ENCODE results near the gene C2orf76.
"Not testable (repeated sequence)": the region's sequence is repeated elsewhere in the genome, so short reads cannot be mapped to it uniquely, and the experiment has no call there.

Gene C2orf76

GRCh38 chr2:119293900-119294299 is 72.7 kb downstream of the C2orf76 start:
- no peak for DNase-seq (ENCODE audit: low read depth)

GRCh38 chr2:119293254-119293653 is 73.4 kb downstream of the C2orf76 start:
- no peak for DNase-seq (ENCODE audit: low read depth)

DNA sequence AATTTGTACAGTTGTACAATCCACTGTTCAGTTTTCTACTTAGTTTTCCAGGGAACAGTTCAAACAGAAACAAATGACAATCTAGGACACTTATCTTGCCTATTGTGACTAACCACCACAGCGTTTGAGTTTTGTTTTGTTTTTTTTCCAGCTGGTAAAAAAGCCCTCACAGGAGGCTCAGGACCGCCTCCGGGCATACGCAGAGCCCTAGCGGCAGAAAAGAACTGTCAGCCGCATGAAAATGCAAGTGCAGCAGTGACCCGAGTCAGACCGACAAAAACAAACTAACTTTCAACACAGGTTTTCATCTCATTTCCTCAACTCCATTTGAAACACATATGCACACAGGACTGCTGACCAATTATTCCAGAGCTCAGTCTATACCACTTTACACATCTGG is 74.4 kb downstream of the C2orf76 start:
- DNase-seq (ENCODE audit: low read depth) = no peak

- DNase-seq (ENCODE audit: low read depth) = no peak
Measured at GRCh38 chr2:119291588-119292167, 75.0 kb downstream of the C2orf76 start.

GRCh38 chr2:119290859-119291587 is 75.6 kb downstream of the C2orf76 start:
- peak; percentile 58 for DNase-seq (ENCODE audit: low read depth)

GRCh38 chr2:119289642-119290041 is 77.0 kb downstream of the C2orf76 start:
- DNase-seq (ENCODE audit: low read depth) = no peak

DNA sequence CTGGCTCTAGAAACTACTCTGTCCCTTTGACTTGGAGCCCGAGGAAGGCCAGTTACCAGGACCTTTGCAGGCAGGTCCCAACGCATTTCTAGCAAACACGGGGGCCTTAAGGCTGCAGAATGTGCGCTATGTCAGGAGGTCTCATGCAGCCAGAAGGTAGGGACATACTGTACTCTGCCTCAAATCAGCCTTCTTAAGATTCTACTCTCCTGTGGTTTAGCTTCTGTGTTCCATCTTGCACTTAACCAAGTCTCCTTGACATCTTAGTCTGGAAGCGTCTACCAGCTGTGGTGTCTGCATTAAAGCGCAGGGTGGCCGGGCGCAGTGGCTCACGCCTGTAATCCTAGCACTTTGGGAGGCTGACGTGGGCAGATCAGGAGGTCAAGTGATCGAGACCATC is 77.5 kb downstream of the C2orf76 start:
- DNase-seq (ENCODE audit: low read depth) = no peak

GRCh38 chr2:119288576-119288975 is 78.1 kb downstream of the C2orf76 start:
- no peak for DNase-seq (ENCODE audit: low read depth)

DNA sequence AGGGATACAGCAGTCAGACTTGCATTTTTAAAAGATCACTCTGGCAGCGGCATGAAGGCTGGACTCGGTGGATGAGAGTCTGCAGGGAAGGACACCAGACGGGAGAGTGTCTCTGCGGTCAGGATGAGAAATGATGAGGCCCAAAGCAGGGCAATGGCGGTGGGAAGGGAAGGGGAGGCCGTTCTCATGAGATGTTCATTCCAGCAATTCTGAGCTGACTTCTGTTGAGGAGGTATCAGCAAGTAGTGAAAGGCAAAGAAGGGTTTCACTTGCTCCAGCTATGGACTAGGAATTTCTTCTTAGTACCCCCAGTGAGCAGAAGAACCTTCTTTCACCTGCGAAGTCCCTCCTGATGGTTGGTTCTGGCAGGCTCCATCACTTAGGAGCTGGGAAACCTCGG is 80.0 kb downstream of the C2orf76 start:
- no peak for DNase-seq (ENCODE audit: low read depth)

DNA sequence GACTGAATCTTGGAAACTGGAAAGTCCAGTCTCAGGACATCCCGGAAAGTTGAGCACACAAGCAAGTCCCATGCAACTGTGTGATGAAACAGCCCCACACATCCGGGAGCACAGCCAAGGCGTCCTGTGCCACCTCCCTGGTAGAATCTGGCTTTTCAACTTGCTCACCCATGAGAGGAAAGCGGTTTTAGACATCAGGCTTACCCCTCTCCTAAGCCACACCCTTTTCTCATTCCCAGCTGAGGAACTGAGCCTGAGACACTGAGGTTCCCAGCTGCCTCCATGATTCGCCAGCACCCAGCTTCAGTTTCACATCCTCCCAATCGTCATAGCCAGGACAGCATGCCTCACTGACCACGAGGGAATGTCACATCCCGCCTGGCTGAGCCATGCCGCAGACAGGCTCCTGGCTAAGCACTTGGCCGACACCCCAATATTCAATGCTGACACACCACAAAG is 82.7 kb downstream of the C2orf76 start:
- no peak for DNase-seq (ENCODE audit: low read depth)

GRCh38 chr2:119282996-119283511 is 83.6 kb downstream of the C2orf76 start:
- DNase-seq (ENCODE audit: low read depth) = no peak

DNA sequence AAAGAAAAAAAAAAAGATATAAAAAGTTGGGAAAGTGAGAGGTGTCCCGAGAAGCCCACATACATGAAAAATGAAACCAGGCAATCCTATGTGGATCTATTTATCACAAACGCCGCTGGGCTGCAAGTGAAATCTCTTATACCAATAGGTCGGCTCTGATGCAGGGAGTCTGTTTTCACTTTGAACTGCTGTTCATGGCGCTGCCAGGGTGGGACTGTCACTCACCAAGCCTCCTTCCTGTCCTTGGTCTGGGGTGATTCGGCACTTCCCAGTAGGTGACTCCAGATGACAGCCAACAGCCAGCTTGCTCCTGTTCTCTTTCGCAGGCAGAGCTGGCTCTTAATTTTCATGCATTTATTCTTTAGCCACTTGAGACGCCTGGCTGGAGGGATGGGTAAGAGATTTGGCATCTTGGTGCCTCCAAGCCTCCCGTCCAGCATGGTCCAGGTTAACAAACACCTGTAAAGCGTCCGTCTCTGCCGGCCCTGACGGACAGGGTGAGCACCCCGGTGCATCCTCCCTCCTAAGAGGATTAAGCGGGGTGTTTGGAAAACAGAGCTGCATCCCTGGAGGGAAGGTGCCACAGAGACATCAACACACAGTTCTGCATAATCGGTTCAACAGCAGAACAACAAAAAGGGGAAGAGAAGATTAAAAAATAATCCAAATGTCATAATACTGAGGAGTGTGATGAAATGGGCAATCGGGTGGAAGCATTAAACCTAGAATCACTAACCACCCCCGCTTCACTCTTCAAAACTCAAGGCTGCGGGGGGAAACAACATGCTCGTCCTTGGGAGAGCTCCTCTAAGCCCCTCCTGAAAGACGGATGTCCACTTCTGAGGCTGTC is 84.3 kb downstream of the C2orf76 start:
- DNase-seq (ENCODE audit: low read depth) = no peak

DNA sequence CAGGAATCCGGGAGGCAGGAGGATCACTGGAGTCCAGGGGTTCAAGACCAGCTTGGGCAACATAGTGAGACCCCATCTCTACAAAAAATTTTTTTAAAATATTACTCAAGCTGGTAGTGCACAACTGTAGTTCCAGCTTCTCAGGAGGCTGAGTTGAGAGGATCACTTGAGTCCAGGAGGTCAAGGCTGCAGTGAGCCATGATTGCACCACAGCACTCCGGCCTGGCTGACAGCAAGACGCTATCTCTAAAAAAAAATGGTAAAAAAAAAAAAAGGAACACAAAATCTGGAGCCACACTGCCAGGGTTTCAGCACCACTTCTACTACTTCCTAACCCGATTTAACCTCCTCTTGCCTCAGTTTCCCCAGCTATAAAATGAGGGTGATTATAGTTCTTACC is 86.0 kb downstream of the C2orf76 start:
- DNase-seq (ENCODE audit: low read depth) = no peak

- no peak for DNase-seq (ENCODE audit: low read depth)
Measured at GRCh38 chr2:119279666-119280065, 87.0 kb downstream of the C2orf76 start.

- no peak for DNase-seq (ENCODE audit: low read depth)
Measured at GRCh38 chr2:119278946-119279345, 87.7 kb downstream of the C2orf76 start.

DNA sequence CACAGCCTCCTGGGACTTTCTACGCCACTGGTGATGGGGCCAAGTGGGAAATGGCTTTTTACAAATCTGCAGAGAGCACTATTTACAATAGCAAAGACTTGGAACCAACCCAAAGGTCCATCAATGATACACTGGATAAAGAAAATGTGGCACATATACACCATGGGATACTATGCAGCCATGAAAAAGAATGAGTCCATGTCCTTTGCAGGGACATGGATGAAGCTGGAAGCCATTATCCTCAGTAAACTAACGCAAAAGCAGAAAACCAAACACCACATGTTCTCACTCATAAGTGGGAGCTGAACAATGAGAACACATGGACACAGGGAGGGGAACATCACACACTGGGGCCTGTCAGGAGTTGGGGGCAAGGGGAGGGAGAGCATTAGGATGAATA is 88.2 kb downstream of the C2orf76 start:
- DNase-seq (ENCODE audit: low read depth) = not testable (repeated sequence)

DNA sequence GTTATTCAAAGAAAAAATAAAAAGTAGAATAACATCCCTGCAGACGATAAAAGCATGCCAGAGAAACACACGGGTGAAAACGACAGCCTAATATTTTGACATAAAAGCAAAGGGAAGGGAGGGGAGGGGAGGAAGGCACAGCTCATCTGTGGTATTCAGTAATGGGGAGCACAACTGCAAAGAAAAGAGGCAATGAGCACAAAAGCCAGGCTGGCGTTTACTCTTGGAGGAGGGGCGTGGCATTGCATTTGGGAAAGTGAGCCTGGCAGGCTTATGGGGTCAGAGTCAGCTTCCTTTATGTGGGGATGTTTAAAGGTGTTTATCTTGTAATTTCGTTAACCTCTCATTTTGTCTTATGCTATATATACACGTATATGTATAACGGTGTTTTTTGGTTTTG is 89.8 kb downstream of the C2orf76 start:
- DNase-seq (ENCODE audit: low read depth) = no peak

- no peak for DNase-seq (ENCODE audit: low read depth)
Measured at GRCh38 chr2:119267604-119268003, 99.0 kb downstream of the C2orf76 start.

GRCh38 chr2:119266091-119266589 is 100.5 kb downstream of the C2orf76 start:
- DNase-seq (ENCODE audit: low read depth) = no peak

- DNase-seq (ENCODE audit: low read depth) = no peak
Measured at GRCh38 chr2:119265693-119266066, 101.0 kb downstream of the C2orf76 start.

DNA sequence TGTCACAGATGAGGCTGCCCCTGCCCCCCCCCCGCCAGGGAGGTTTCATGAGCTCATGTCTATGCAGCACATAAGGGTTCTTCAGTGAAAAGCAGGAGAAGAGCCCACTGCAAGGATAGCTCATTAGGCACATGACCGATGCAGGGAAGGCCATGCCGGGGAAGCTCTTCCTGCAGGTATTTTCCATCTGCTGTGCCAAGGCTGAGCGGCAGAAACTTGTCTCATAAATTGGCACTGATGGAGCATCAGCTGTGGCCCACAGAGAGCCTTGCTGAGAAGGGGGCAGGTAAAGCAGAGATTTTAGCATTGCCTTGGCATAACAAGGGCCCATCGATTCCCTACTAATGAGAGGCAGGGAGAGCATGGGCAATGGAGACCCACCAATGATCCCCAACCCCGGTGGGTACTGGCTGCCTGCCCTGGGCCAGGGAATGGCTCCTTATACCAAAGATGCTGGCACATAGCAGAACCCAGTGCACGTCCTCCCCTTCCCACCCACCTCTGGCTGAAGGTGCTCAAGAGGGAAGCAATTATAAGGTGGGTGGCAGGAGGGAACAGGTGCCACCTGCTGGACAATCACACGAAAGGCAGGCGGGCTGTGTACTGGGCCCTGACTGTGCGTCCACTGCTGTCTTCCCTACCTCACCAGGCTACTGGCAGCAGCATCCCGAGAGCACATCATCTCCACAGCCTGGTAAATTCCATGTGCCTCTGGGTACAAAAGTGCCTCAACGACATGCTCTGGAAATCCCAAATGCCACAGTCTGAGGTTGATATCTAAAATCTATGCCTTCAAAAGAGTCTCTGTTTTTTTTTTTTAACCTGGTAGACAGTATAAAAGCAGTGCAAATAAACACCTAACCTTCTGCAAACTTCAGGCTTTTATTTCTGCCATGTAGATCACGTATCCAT is 101.6 kb downstream of the C2orf76 start:
- DNase-seq (ENCODE audit: low read depth) = no peak

GRCh38 chr2:119263656-119264055 is 103.0 kb downstream of the C2orf76 start:
- no peak for DNase-seq (ENCODE audit: low read depth)
